Measurements from ENCODE around the gene AGBL1. TPM values are rescaled to one million over a fixed set of nuclear protein-coding genes. Genes with fewer than 3 reads are reported as not detected.

Gene AGBL1
- polyA plus RNA-seq, 4 donors: 0.01 to 0.04 TPM; not detected in 2

DNA sequence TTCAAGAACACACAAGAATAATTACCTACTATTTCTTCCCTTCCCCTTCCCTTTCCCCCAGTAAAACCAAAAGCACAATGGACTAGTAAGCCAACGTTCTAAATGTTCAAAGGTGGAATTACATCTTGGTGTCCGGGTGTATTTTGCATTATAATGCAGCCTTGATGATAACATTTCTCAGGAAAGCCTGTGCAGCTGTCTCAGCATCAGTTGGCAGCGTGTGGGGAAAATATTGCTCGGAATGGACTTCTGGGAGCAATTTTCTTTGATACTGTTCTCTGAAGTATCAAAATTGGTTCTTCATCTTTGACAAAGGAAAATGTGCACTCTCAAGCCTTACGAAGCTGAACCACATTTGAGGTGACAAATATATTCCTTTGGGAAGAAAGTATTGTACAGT lies 198.9 kb downstream of the AGBL1 start:
- WGBS, 3 donors: 61 to 84% (median 67%) methylated on average over 5 of the region's 5 CpGs
- no peak for DNase-seq
- no peak overlapping the region for H3K27ac ChIP-seq (ENCODE audit: low read depth in 1 of 3, low read length in 2 of 3)
- H3K27me3 ChIP-seq (ENCODE audit: control insufficient read depth in 3 of 3, insufficient read depth in 3 of 3, low read length in 3 of 3): no peaks in the 10 kb centered on the region
- FAIRE-seq: no peak
- no peaks in the 10 kb centered on the region for H3K4me1 ChIP-seq (ENCODE audit: control insufficient read depth in 3 of 3, insufficient read depth in 2 of 3, low read depth in 1 of 3, low read length in 2 of 3)
- no peaks in the 10 kb centered on the region for H3K36me3 ChIP-seq (ENCODE audit: control insufficient read depth in 3 of 3, insufficient read depth in 2 of 3, low read depth in 1 of 3, low read length in 3 of 3)
- H3K9me3 ChIP-seq (ENCODE audit: control insufficient read depth in 2 of 2, insufficient read depth in 1 of 2, low read depth in 1 of 2, low read length in 1 of 2): no peaks in the 10 kb centered on the region
- no peak overlapping the region for H3K4me3 ChIP-seq (ENCODE audit: low read depth in 1 of 3, low read length in 3 of 3)

DNA sequence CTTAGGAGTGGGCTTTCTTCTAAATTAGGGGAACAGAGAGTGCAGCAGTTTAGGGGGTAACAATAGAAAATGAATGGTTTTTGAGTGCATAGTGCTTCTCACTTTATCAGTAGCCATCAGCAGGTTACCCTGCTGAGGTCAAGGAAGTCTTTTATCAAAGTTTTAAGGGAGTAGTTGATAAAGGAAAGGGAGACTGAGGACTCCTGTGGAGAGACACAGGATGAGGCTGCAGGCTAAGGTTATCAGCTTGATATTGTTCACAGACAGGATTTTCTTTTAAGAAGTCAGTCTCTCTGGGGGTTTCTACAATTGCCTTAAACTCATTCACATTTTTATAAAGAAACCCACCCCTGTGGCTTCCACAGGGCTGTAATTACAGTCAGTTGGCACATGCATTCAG lies 205.0 kb downstream of the AGBL1 start:
- no peaks in the 10 kb centered on the region for H3K36me3 ChIP-seq (ENCODE audit: control insufficient read depth in 3 of 3, insufficient read depth in 2 of 3, low read depth in 1 of 3, low read length in 3 of 3)
- no peak overlapping the region for H3K27ac ChIP-seq (ENCODE audit: low read depth in 1 of 3, low read length in 2 of 3)
- no peak for DNase-seq
- H3K4me1 ChIP-seq (ENCODE audit: control insufficient read depth in 3 of 3, insufficient read depth in 2 of 3, low read depth in 1 of 3, low read length in 2 of 3): no peaks in the 10 kb centered on the region
- H3K27me3 ChIP-seq (ENCODE audit: control insufficient read depth in 3 of 3, insufficient read depth in 3 of 3, low read length in 3 of 3): no peaks in the 10 kb centered on the region
- no peak for FAIRE-seq
- H3K9me3 ChIP-seq (ENCODE audit: control insufficient read depth in 2 of 2, insufficient read depth in 1 of 2, low read depth in 1 of 2, low read length in 1 of 2): no peaks in the 10 kb centered on the region
- no peak overlapping the region for H3K4me3 ChIP-seq (ENCODE audit: low read depth in 1 of 3, low read length in 3 of 3)

DNA sequence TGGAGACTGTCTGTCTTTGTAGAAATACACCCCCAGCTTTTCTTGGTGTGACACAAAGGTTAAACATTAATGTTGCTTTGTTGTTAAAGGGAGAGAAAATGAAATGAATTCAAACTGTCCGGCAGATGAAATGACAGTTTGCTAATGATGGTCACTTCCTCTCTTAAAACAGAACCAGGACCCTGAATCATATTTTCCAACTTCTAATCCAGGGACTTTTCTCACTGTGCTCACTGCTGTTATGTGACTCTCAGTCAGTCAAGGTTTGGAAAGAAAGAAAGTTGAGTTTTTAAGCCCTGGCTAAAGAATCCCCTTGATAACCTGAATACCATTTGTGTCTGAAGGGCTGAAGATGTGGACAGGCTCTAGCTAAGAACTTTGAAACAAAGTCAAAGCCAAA lies 215.8 kb downstream of the AGBL1 start:
- Histone ChIP-seq H3K4me3 (ENCODE audit: low read depth in 1 of 3, low read length in 3 of 3) (no peak overlapping the region), H3K9me3 (ENCODE audit: control insufficient read depth in 2 of 2, insufficient read depth in 1 of 2, low read depth in 1 of 2, low read length in 1 of 2) (no peaks in the 10 kb centered on the region), H3K27ac (ENCODE audit: low read depth in 1 of 3, low read length in 2 of 3) (no peak overlapping the region), H3K4me1 (ENCODE audit: control insufficient read depth in 3 of 3, insufficient read depth in 2 of 3, low read depth in 1 of 3, low read length in 2 of 3) (no peaks in the 10 kb centered on the region), H3K36me3 (ENCODE audit: control insufficient read depth in 3 of 3, insufficient read depth in 2 of 3, low read depth in 1 of 3, low read length in 3 of 3) (no peaks in the 10 kb centered on the region), H3K27me3 (ENCODE audit: control insufficient read depth in 3 of 3, insufficient read depth in 3 of 3, low read length in 3 of 3) (no peaks in the 10 kb centered on the region)
- DNase-seq (no peak), FAIRE-seq (no peak)
- 43 to 64% (median 60%) methylated on average over 1 of the region's 1 CpG for WGBS, 3 donors

DNA sequence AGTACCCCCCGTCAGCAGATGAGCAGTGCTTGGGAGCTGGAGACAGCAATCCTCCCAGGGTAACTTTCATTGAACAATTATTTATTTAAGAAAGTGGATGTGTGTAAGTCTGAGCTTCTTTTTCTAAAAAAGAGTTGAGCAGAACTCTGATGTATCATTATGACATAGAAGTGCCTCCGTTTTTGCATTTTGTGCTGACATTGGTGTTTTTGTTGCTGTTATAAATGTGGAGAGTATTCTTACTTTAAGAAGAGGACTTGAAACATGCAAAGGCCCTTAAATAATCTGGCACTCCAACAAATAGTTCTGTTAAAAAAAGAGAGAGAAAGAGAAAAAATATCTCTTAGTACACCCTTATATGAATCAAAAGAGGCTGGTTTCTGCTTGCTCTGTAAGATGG lies 217.1 kb downstream of the AGBL1 start:
- Histone ChIP-seq H3K4me3 (ENCODE audit: low read depth in 1 of 3, low read length in 3 of 3) (no peak overlapping the region), H3K27ac (ENCODE audit: low read depth in 1 of 3, low read length in 2 of 3) (no peak overlapping the region), H3K36me3 (ENCODE audit: control insufficient read depth in 3 of 3, insufficient read depth in 2 of 3, low read depth in 1 of 3, low read length in 3 of 3) (no peaks in the 10 kb centered on the region), H3K4me1 (ENCODE audit: control insufficient read depth in 3 of 3, insufficient read depth in 2 of 3, low read depth in 1 of 3, low read length in 2 of 3) (no peaks in the 10 kb centered on the region), H3K9me3 (ENCODE audit: control insufficient read depth in 2 of 2, insufficient read depth in 1 of 2, low read depth in 1 of 2, low read length in 1 of 2) (no peaks in the 10 kb centered on the region), H3K27me3 (ENCODE audit: control insufficient read depth in 3 of 3, insufficient read depth in 3 of 3, low read length in 3 of 3) (no peaks in the 10 kb centered on the region)
- WGBS, 3 donors: 64 to 78% (median 68%) methylated on average over 2 of the region's 2 CpGs
- DNase-seq (no peak), FAIRE-seq (no peak)

DNA sequence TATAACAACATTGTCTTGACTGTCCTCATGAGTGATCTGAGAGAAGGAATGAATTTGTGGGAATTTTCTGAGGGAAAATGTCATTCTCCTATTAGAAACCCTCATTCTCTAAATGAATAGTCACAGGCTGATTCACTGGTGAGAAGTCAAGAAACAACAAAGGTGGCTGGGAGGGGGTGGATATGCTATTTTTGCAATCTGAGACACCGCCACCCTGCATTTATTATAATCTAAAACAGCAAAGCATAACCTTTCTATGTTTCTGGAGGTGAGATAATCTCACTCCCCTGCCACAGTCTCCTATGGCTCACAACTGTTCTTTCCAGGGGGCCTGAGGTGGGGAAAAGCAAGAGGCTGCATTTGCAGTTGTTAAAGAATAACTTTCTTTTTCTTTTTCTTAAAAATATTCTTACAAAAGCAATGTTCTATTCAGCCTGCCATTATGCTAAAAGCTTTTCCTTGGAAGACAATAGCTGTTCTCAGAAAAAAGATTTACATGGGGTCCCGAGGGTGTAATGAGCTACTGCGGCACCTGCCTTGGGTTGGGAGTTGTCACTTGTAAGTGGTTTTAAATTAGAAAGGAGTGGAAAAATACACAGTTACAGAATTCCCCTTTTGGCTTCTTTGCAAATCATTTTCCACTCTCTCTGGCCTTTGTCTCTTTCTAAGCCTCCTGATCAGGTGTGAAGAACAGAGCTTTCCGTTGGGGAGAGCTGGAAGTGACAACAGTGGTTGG lies 220.9 kb downstream of the AGBL1 start:
- H3K27ac ChIP-seq (ENCODE audit: low read depth in 1 of 3, low read length in 2 of 3): no peak overlapping the region
- no peak for FAIRE-seq
- no peaks in the 10 kb centered on the region for H3K9me3 ChIP-seq (ENCODE audit: control insufficient read depth in 2 of 2, insufficient read depth in 1 of 2, low read depth in 1 of 2, low read length in 1 of 2)
- no peak overlapping the region for H3K4me3 ChIP-seq (ENCODE audit: low read depth in 1 of 3, low read length in 3 of 3)
- no peaks in the 10 kb centered on the region for H3K36me3 ChIP-seq (ENCODE audit: control insufficient read depth in 3 of 3, insufficient read depth in 2 of 3, low read depth in 1 of 3, low read length in 3 of 3)
- DNase-seq: no peak
- WGBS, 3 donors: 63 to 71% (median 69%) methylated on average over 4 of the region's 4 CpGs
- H3K4me1 ChIP-seq (ENCODE audit: control insufficient read depth in 3 of 3, insufficient read depth in 2 of 3, low read depth in 1 of 3, low read length in 2 of 3): no peaks in the 10 kb centered on the region
- no peaks in the 10 kb centered on the region for H3K27me3 ChIP-seq (ENCODE audit: control insufficient read depth in 3 of 3, insufficient read depth in 3 of 3, low read length in 3 of 3)

DNA sequence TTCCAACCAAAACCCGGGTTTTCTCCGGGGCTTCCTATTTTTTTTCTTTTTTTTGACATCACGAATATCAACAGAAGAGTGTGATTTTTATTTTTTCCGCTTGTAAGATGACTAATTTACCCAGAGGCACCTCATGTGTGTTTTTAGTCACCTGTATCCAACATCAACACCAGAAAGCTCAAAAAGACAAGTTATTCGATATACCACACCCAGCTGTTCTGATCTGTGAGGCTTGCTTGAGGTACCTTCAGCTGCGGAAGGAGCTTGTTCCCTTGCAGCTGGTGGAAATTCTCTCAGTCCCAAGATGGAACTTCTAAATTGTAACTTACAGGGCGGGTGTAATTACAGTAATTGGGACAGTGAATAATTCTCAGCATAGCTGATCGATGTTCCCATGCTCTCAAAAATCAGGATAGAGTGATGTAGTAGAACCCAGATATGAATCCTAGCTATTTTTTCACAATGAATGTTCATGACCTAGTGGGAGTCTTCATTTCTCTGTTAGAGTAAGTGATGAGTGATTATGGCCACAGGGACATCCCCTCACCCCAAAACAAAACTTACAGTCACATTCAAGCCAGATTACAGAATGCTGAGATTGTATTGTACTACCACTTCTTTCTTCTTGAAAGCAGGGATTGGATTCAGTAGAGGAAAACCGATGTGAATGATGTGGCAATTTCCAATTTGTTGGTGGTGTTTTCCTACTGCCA lies 232.1 kb downstream of the AGBL1 start:
- H3K27me3 ChIP-seq (ENCODE audit: control insufficient read depth in 3 of 3, insufficient read depth in 3 of 3, low read length in 3 of 3): no peaks in the 10 kb centered on the region
- 79 to 88% (median 87%) methylated on average over 9 of the region's 9 CpGs for WGBS, 3 donors
- no peaks in the 10 kb centered on the region for H3K9me3 ChIP-seq (ENCODE audit: control insufficient read depth in 2 of 2, insufficient read depth in 1 of 2, low read depth in 1 of 2, low read length in 1 of 2)
- H3K4me3 ChIP-seq (ENCODE audit: low read depth in 1 of 3, low read length in 3 of 3): no peak overlapping the region
- H3K27ac ChIP-seq (ENCODE audit: low read depth in 1 of 3, low read length in 2 of 3): no peak overlapping the region
- no peaks in the 10 kb centered on the region for H3K36me3 ChIP-seq (ENCODE audit: control insufficient read depth in 3 of 3, insufficient read depth in 2 of 3, low read depth in 1 of 3, low read length in 3 of 3)
- DNase-seq: no peak
- FAIRE-seq: no peak
- no peaks in the 10 kb centered on the region for H3K4me1 ChIP-seq (ENCODE audit: control insufficient read depth in 3 of 3, insufficient read depth in 2 of 3, low read depth in 1 of 3, low read length in 2 of 3)

DNA sequence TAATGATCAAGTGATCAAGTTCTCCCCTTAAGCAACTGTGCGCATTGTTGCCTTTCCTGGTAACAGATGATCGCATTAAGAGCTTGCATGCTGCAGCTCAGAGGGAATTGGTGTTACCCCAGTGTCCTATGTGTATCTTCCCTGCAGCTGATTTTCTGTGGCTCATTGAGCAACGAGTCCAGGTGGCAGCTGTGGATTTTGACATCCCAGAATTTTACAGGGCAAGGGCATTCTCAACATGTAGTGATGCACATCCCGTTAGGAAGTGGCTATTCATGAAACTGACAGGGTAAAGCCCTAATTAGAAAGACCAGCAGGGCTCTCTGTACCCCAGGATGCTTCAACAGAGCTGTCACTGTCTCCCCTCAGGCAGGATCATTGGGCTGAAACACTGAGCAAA lies 232.8 kb downstream of the AGBL1 start:
- Histone ChIP-seq H3K27me3 (ENCODE audit: control insufficient read depth in 3 of 3, insufficient read depth in 3 of 3, low read length in 3 of 3) (no peaks in the 10 kb centered on the region), H3K27ac (ENCODE audit: low read depth in 1 of 3, low read length in 2 of 3) (no peak overlapping the region), H3K4me3 (ENCODE audit: low read depth in 1 of 3, low read length in 3 of 3) (no peak overlapping the region), H3K9me3 (ENCODE audit: control insufficient read depth in 2 of 2, insufficient read depth in 1 of 2, low read depth in 1 of 2, low read length in 1 of 2) (no peaks in the 10 kb centered on the region), H3K4me1 (ENCODE audit: control insufficient read depth in 3 of 3, insufficient read depth in 2 of 3, low read depth in 1 of 3, low read length in 2 of 3) (no peaks in the 10 kb centered on the region), H3K36me3 (ENCODE audit: control insufficient read depth in 3 of 3, insufficient read depth in 2 of 3, low read depth in 1 of 3, low read length in 3 of 3) (no peaks in the 10 kb centered on the region)
- no peak for FAIRE-seq
- WGBS, 3 donors: 63 to 72% (median 66%) methylated on average over 4 of the region's 4 CpGs
- no peak for DNase-seq

DNA sequence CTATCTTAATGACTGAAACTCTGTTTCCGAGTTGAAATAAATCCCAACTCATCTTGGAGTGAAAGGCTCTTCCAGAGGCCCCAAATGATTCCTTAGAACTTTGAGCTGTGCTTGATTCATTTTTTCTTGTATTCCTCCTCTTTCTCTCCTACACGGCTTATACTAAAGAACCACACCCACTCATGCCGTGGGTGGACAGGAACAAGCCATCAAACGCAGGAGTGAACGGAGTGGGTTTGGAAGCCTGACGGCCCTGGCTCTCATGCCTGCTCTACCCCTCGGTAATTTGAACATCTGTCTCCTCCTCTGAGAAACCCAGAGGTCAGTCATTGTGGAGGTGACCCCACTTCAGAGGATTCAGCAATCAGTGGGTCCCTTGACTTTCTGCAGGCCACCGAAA lies 236.5 kb downstream of the AGBL1 start:
- H3K27ac ChIP-seq (ENCODE audit: low read depth in 1 of 3, low read length in 2 of 3): peak overlapping the region in 1 of 3 donors; percentile 1
- H3K9me3 ChIP-seq (ENCODE audit: control insufficient read depth in 2 of 2, insufficient read depth in 1 of 2, low read depth in 1 of 2, low read length in 1 of 2): no peaks in the 10 kb centered on the region
- DNase-seq (no peak), FAIRE-seq (no peak)
- H3K4me1 ChIP-seq (ENCODE audit: control insufficient read depth in 3 of 3, insufficient read depth in 2 of 3, low read depth in 1 of 3, low read length in 2 of 3): no peaks in the 10 kb centered on the region
- no peaks in the 10 kb centered on the region for H3K36me3 ChIP-seq (ENCODE audit: control insufficient read depth in 3 of 3, insufficient read depth in 2 of 3, low read depth in 1 of 3, low read length in 3 of 3)
- no peak overlapping the region for H3K4me3 ChIP-seq (ENCODE audit: low read depth in 1 of 3, low read length in 3 of 3)
- 61 to 75% (median 61%) methylated on average over 8 of the region's 8 CpGs for WGBS, 3 donors
- no peaks in the 10 kb centered on the region for H3K27me3 ChIP-seq (ENCODE audit: control insufficient read depth in 3 of 3, insufficient read depth in 3 of 3, low read length in 3 of 3)
